GM18861 (cell line): ENCODE results near the gene ANKRD9.

Experiments
- ATAC-seq: cut with Tn5 transposase; IDR thresholded peaks from one replicate; pipeline ENCODE4 v1.9.1; 2021; ENCODE audit not compliant: unreplicated experiment

The ANKRD9 gene

GRCh38 chr14:102479107-102479506, 30.5 kb downstream of the ANKRD9 start:
- ATAC-seq: no peak

GRCh38 chr14:102474934-102475333, 34.6 kb downstream of the ANKRD9 start:
- no peak for ATAC-seq

- ATAC-seq: no peak
These were observed 36.0 kb downstream of the ANKRD9 start for GRCh38 chr14:102473559-102473958.

- ATAC-seq: no peak
These were observed 36.8 kb downstream of the ANKRD9 start for GRCh38 chr14:102472791-102473150.

DNA sequence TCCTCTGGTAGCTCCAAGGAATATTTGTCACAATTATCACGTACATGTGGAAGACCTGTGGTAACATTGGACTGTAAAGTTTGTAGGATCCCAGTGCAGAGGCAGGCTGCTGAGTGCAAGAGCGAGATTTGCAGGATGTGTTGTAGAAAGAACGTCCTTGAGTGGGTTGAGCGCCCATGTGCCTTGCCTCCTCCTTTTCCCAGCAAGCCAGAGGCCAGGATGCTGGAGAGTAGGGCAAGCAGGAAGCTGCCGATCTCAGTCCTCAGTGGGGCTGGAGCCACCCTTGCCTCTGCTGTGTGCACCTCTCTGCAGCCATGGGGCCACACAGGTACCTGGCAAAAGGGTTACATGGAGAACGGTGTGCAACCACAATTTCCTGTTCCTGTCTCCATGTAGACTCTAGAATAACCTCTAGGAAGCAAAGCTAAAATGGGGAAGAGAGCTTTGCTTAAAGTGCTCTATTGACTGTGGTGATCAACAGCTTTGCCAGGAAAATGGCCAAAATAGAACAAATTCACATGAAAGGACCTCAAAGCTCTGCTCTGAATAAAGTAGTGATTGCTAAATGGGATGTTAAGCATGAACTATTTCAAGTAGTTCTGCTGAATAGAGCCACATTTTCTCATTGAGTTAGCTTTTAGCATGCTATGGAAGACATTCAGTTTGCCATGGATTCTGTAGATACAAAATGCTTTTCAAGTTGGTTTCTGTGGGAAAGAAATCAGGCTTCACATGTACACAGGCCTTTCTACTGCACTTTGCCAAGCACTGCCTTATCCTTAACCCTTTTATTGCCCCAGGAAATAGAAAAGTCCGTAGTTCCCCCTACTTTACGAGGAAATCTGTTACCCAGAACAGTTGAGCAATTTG, 37.4 kb downstream of the ANKRD9 start:
- no peak for ATAC-seq

DNA sequence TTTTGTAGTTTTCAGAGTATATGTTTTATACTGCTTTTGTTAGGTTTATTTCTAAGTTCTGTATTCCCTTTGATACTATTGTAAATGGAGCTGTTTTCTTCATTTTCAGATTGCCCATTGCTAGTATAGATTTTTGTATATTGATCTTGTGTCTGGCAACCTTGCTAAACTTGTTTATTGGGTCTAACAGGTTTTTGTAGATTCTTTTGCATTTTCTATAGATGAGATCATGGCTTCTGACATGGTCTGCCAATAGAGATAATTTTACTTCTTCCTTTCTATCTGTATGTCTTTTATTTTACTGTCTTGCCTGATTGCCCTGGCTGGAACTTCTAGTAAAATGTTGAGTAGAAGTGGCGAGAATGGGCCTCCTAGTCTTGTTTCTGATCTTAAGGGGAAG, 40.3 kb downstream of the ANKRD9 start:
- ATAC-seq: no peak

GRCh38 chr14:102464846-102465341, 44.7 kb downstream of the ANKRD9 start:
- ATAC-seq: no peak

DNA sequence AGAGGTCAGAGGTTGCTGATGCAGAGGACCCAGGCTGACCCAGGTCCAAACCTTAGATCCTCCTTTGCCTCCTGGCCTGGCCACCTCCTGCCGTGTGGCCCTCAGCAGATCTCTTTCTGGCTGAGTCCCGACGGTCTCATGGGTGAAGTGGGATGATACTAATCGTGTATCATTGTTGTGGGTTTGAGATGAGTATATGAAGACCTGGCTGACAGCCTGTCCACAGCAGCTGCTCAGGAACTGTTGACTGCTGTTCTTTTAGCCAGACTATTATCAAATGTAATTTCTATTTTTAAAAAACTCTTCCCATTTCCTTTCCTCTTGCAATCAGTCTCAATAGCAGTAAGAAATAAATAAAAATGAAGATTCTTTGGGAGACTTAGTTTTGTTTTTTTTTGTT, 45.6 kb downstream of the ANKRD9 start:
- ATAC-seq: no peak

GRCh38 chr14:102462391-102462790, 47.2 kb downstream of the ANKRD9 start:
- ATAC-seq: no peak

DNA sequence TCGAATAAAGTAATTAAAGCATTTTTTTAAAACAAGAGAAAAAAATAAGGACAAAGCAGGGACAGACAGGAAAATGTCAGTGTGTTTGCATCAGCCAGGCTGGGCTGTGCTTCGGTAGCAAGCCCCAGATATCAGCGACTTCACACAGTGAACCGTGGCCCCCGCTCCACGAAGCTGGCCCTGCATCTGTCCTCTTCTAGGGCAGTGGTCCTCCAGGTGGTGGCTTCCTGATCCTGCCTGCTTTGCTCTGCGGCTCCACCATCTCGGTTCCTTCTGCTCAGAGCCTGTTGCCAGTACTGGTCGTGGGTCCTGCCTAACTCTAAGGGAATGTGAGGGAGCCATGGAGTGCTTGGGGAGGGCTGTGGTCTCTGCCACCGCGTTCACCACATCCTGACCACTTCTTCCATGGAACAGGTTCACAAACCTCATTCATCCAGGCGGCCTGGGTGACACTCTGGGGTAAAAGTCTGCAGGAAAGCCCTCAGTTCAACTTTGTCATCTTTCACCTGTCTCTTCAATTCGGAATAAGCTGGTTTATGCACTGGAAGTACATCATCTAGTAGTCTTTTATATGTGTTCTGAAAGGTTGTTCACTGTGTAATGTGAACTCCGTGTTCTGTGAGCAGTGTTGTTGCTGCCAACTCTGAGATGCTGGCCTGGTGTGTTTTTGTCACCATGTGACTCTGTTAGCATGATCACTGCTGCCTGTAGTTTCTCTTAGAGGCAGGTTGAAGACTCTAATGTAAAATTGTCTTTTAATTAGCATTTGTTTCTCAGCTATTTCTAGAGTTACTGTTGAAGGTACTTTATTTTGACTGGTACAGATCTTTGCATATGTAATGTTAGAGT, 47.9 kb downstream of the ANKRD9 start:
- ATAC-seq: no peak

- no peak for ATAC-seq
These were observed 52.1 kb downstream of the ANKRD9 start for GRCh38 chr14:102457509-102457908.

GRCh38 chr14:102454711-102455110, 54.9 kb downstream of the ANKRD9 start:
- no peak for ATAC-seq

GRCh38 chr14:102452302-102452701, 57.3 kb downstream of the ANKRD9 start:
- ATAC-seq: no peak
